HCT116 (cell line): ENCODE data around the gene CDKN2B-AS1. TPM values are rescaled to one million over a fixed set of nuclear protein-coding genes. Genes with fewer than 3 reads are reported as not detected.

ENCODE experiments used
- ATAC-seq: fragments of 200-7000 bp; cut with Tn5 transposase; 2 replicates; pipeline ENCODE4 v1.9.1; 2020; ENCODE audit warnings: mild to moderate bottlenecking, moderate library complexity
- BruUV-seq: library from RNA; stranded (reverse); fragments of 400-500 nt; replicated peaks from 2 replicates; lab custom pipeline; 2021; lab: Mats Ljungman, UMichigan
- CTCF ChIA-PET: fragments of 300-600 bp; sonication (Branson Sonifier 250); formaldehyde crosslinking; loops from one replicate; lab custom pipeline; 2021; ENCODE audit warnings: antibody characterized with exemption; lab: Charles Lee
- POLR2A ChIA-PET: fragments of 300-600, 350-600 bp; sonication (Branson Sonifier 250); formaldehyde crosslinking; loops from one replicate; lab custom pipeline; 2021; ENCODE audit warnings: antibody characterized with exemption; lab: Charles Lee
- RAD21 ChIA-PET, 2 experiments: fragments of 300-600 bp; sonication (Branson Sonifier 250); formaldehyde crosslinking; loops; one replicate each; lab custom pipeline; 2023; ENCODE audit warnings: low total read pairs in 2 of 2; ENCODE audit not compliant: uncharacterized antibody in 2 of 2, unreplicated experiment in 2 of 2, low non-redundant PET in 1 of 2; lab: Charles Lee
- DNase-seq: peaks from one replicate; pipeline ENCODE4 v3.0.0-alpha.2; 2010; ENCODE audit warnings: low read depth, low spot score
- H2AFZ ChIP-seq: fragments of 200-600 bp; shearing (Covaris generic), sonication (generic); 2 replicates; pipeline ENCODE4 v1.6.1; 2017; ENCODE audit warnings: low read depth, mixed run types, mixed read lengths, antibody characterized with exemption, low read length; ENCODE audit not compliant: poor library complexity, severe bottlenecking
- H3K27ac ChIP-seq: 2 replicates; pipeline ENCODE4 v1.5.1; 2012; ENCODE audit warnings: low read depth, low read length
- H3K27me3 ChIP-seq: fragments of 200-600 bp; sonication (generic); 2 replicates; pipeline ENCODE4 v1.6.1; 2016; ENCODE audit warnings: mixed run types, low read length, mixed read lengths; ENCODE audit not compliant: insufficient read depth
- H3K36me3 ChIP-seq, 2 experiments: fragments of 200-500 bp in 1 of 2; fragments of 200-600 bp in 1 of 2; sonication (Bioruptor generic) in 1 of 2; sonication (generic) in 1 of 2; 2 replicates each; pipeline versions ENCODE4 v1.5.1 to v1.6.1; 2014 to 2016; ENCODE audit warnings: low read length in 2 of 2, inconsistent platforms in 1 of 2, mixed read lengths in 1 of 2, mixed run types in 1 of 2; ENCODE audit not compliant: insufficient read depth in 2 of 2, control insufficient read depth in 1 of 2
- H3K4me1 ChIP-seq, 2 experiments: fragments of 200-600 bp in 1 of 2; sonication (generic) in 1 of 2; 2 replicates each; pipeline versions ENCODE4 v1.5.1 to v1.6.1; 2012 to 2017; ENCODE audit warnings: low read length in 2 of 2, inconsistent platforms in 1 of 2, mild to moderate bottlenecking in 1 of 2, mixed read lengths in 1 of 2, mixed run types in 1 of 2, moderate library complexity in 1 of 2; ENCODE audit not compliant: insufficient read depth in 2 of 2, control insufficient read depth in 1 of 2
- H3K4me2 ChIP-seq: fragments of 200-600 bp; sonication (generic); 2 replicates; pipeline ENCODE4 v1.6.1; 2017; ENCODE audit warnings: mixed run types, low read length, mixed read lengths
- H3K4me3 ChIP-seq, 2 experiments: fragments of 200-600 bp in 1 of 2; sonication (generic) in 1 of 2; replicated peaks in 1 of 2; 2 replicates each; pipeline ENCODE4 v1.5.1; 2011 to 2016; ENCODE audit warnings: low read length in 2 of 2, control low read depth in 1 of 2, low read depth in 1 of 2, mild to moderate bottlenecking in 1 of 2, mixed read lengths in 1 of 2, mixed run types in 1 of 2
- H3K79me2 ChIP-seq: fragments of 200-600 bp; sonication (generic); 2 replicates; pipeline ENCODE4 v1.6.1; 2017; ENCODE audit warnings: mild to moderate bottlenecking, mixed run types, low read length, moderate library complexity, mixed read lengths; ENCODE audit not compliant: insufficient read depth
- H3K9ac ChIP-seq: fragments of 200-600 bp; sonication (generic); 2 replicates; pipeline ENCODE4 v1.6.1; 2016; ENCODE audit warnings: low read length, mixed read lengths
- H3K9me2 ChIP-seq: fragments of 200-600 bp; sonication (generic), shearing (Covaris generic); 2 replicates; pipeline ENCODE4 v1.6.1; 2017; ENCODE audit warnings: mixed run types, mild to moderate bottlenecking, moderate library complexity; ENCODE audit not compliant: insufficient read depth
- H3K9me3 ChIP-seq, 2 experiments: fragments of 200-500 bp in 1 of 2; fragments of 200-600 bp in 1 of 2; sonication (Bioruptor generic) in 1 of 2; sonication (generic) in 1 of 2; 2 replicates each; pipeline ENCODE4 v1.6.1; 2014 to 2017; ENCODE audit warnings: low read length in 2 of 2, mixed read lengths in 2 of 2, inconsistent platforms in 1 of 2, low read depth in 1 of 2, mild to moderate bottlenecking in 1 of 2, mixed run types in 1 of 2, moderate library complexity in 1 of 2; ENCODE audit not compliant: control insufficient read depth in 1 of 2, insufficient read depth in 1 of 2
- H4K20me1 ChIP-seq: fragments of 200-600 bp; sonication (generic), shearing (Covaris generic); 2 replicates; pipeline ENCODE4 v1.6.1; 2017; ENCODE audit warnings: mixed run types, mild to moderate bottlenecking, moderate library complexity; ENCODE audit not compliant: insufficient read depth
- CBX3 ChIP-seq: IDR thresholded peaks from 2 replicates; pipeline ENCODE4 v1.6.1; 2012; ENCODE audit warnings: low read depth
- CEBPB ChIP-seq: IDR thresholded peaks from 2 replicates; pipeline ENCODE4 v1.6.1; 2012; ENCODE audit warnings: low read depth
- ELF1 ChIP-seq: IDR thresholded peaks from 2 replicates; pipeline ENCODE4 v1.6.1; 2012; ENCODE audit warnings: low read depth, borderline replicate concordance
- EZH2 ChIP-seq: fragments of 200-600 bp; sonication (generic); IDR thresholded peaks from 2 replicates; pipeline ENCODE4 v1.6.1; 2017; ENCODE audit warnings: antibody characterized with exemption, mixed run types
- EZH2phosphoT487 ChIP-seq: fragments of 200-600 bp; IDR thresholded peaks from 2 replicates; pipeline ENCODE4 v1.6.1; 2018; ENCODE audit warnings: antibody characterized with exemption, borderline replicate concordance
- FOSL1 ChIP-seq: IDR thresholded peaks from 2 replicates; pipeline ENCODE4 v1.6.1; 2012; ENCODE audit warnings: low read depth
- JUND ChIP-seq: IDR thresholded peaks from 2 replicates; pipeline ENCODE4 v1.6.1; 2012
- POLR2A ChIP-seq: IDR thresholded peaks from 2 replicates; pipeline ENCODE4 v1.7.0; 2011; ENCODE audit warnings: borderline replicate concordance; ENCODE audit not compliant: insufficient read depth, insufficient read length; ENCODE audit errors: extremely low read depth
- POLR2AphosphoS5 ChIP-seq: IDR thresholded peaks from 2 replicates; pipeline ENCODE4 v1.6.1; 2011; ENCODE audit warnings: mild to moderate bottlenecking, low read depth, low read length, moderate library complexity
- SIN3A ChIP-seq: IDR thresholded peaks from 2 replicates; pipeline ENCODE4 v1.6.1; 2012; ENCODE audit warnings: low read depth
- SP1 ChIP-seq: IDR thresholded peaks from 2 replicates; pipeline ENCODE4 v1.6.1; 2012; ENCODE audit warnings: low read depth
- SRF ChIP-seq: IDR thresholded peaks from 2 replicates; pipeline ENCODE4 v1.6.1; 2012; ENCODE audit warnings: low read depth
- YY1 ChIP-seq: IDR thresholded peaks from 2 replicates; pipeline ENCODE4 v1.6.1; 2011; ENCODE audit warnings: low read length, low read depth, moderate library complexity, mild to moderate bottlenecking; ENCODE audit not compliant: insufficient replicate concordance; ENCODE audit errors: extremely low read depth
- ZFX ChIP-seq: fragments of 450-650 bp; IDR thresholded peaks from 2 replicates; pipeline ENCODE4 v1.6.1; 2017
- ZNF274 ChIP-seq: fragments of 200-500 bp; sonication (Bioruptor generic); IDR thresholded peaks from 2 replicates; pipeline ENCODE4 v1.6.1; 2014; ENCODE audit warnings: mild to moderate bottlenecking, low read depth, low read length, inconsistent platforms
- intact Hi-C: fragments of 100-400 bp; cut with micrococcal nuclease; formaldehyde crosslinking; loops from 2 replicates; pipeline ENCODE4 v1.10.0; 2022
- total RNA-seq: library from RNA; stranded (reverse); gene quantifications from one replicate; pipeline ENCODE4 v1.2.1, GENCODE V29; 2021; ENCODE audit not compliant: unreplicated experiment
- TF ChIP-seq, protein P1 (sequence below), 3 experiments: fragments of 200-600 bp in 1 of 3; sonication (generic) in 1 of 3; IDR thresholded peaks in 2 of 3; conservative IDR thresholded peaks in 1 of 3; 2 replicates each; pipeline ENCODE4 v1.5.1; 2012 to 2017; ENCODE audit warnings: low read depth in 2 of 3, low read length in 2 of 3, antibody characterized with exemption in 1 of 3, borderline replicate concordance in 1 of 3, control low read depth in 1 of 3, mild to moderate bottlenecking in 1 of 3, mixed read lengths in 1 of 3, mixed run types in 1 of 3, moderate library complexity in 1 of 3; ENCODE audit not compliant: insufficient read depth in 1 of 3
- TF ChIP-seq, protein P2 (sequence below): IDR thresholded peaks from 2 replicates; pipeline ENCODE4 v1.6.1; 2011; ENCODE audit warnings: mild to moderate bottlenecking, low read length, moderate library complexity; ENCODE audit not compliant: insufficient replicate concordance; ENCODE audit errors: extremely low read depth
- TF ChIP-seq, protein P3 (sequence below): IDR thresholded peaks from 2 replicates; pipeline ENCODE4 v1.6.1; 2012
- TF ChIP-seq, protein P4 (sequence below): IDR thresholded peaks from 2 replicates; pipeline ENCODE4 v1.6.1; 2012; ENCODE audit warnings: low read depth

Gene CDKN2B-AS1
- total RNA-seq, 1 experiment from 2014 or later: 1.7 TPM

DNA sequence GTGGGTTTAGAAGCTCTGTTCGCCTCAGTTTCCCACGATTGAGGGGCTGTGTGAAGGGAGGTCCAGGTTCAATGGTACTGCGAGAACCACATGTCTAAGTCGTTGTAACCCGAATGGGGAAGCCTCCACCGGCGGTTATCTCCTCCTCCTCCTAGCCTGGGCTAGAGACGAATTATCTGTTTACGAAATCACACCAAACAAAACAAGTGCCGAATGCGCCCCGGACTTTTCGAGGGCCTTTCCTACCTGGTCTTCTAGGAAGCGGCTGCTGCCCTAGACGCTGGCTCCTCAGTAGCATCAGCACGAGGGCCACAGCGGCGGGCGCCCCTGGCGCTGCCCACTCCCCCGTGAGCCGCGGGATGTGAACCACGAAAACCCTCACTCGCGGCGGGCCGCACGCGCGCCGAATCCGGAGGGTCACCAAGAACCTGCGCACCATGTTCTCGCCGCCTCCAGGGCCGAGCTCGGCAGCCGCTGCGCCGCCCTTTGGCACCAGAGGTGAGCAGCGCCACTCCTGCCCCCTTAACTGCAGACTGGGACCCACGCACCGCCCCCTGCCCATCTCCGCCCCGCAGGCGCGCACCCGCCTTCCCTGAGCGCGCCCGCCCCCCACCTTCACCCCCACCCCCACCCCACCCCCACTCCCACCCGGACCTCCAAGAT, 567 bp upstream of the CDKN2B-AS1 start, which contains the start of gene CDKN2A:
CDKN2A (minus strand) TSS at position 500 of the 663 bp plus-strand sequence.
- intact Hi-C loops: no loop called here
- DNase-seq: no peak
- BruUV-seq: no TSS peak
- ChIA-PET POLR2A (interaction anchor here (0.6 to 1.4 kb wide), 3 partner anchors 15 to 412 kb away, joined by 3 to 4 read pairs (median 4); partner anchors contain the start of gene CDKN2B), RAD21 (interaction anchor here in 1 of 2 experiments (0.7 kb wide), 1 partner anchor 34 kb away, joined by 4 read pairs; no protein-coding TSS in a partner anchor), CTCF (interaction anchor here (1.1 to 3.2 kb wide), 4 partner anchors 15 to 250 kb away, joined by 3 to 36 read pairs (median 4); partner anchors contain the start of gene CDKN2B)
- peak within 1 kb of the TSS; percentile 91 for H3K4me2 ChIP-seq
- H3K9me2 ChIP-seq: no peaks in the 10 kb centered on the region
- H3K79me2 ChIP-seq: peaks cover 66% of the 10 kb centered on the region
- peak within 1 kb of the TSS; percentile 69 for H2AFZ ChIP-seq
- H3K9me3 ChIP-seq: no peaks in the 10 kb centered on the region
- no peaks in the 10 kb centered on the region for H3K27me3 ChIP-seq
- peak within 1 kb of the TSS; percentile 89 for H3K27ac ChIP-seq
- H3K4me3 ChIP-seq: peak within 1 kb of the TSS; percentile 79 to 81
- H3K9ac ChIP-seq: peak within 1 kb of the TSS; percentile 86
- H3K4me1 ChIP-seq: peaks cover 4 to 19% of the 10 kb centered on the region in 2 experiments; a peak in 3 of 4 replicates
- no peaks in the 10 kb centered on the region for H3K36me3 ChIP-seq
- peak; percentile 57 for ATAC-seq
- no peaks in the 10 kb centered on the region for H4K20me1 ChIP-seq
- TF ChIP-seq JUND: no peak
- TF ChIP-seq CEBPB: no peak
- TF ChIP-seq ZNF274: no peak
- peak; percentile 52; the same call in 1 of the 2 replicates for TF ChIP-seq POLR2AphosphoS5
- no peak for TF ChIP-seq EZH2
- TF ChIP-seq, protein P1, sequence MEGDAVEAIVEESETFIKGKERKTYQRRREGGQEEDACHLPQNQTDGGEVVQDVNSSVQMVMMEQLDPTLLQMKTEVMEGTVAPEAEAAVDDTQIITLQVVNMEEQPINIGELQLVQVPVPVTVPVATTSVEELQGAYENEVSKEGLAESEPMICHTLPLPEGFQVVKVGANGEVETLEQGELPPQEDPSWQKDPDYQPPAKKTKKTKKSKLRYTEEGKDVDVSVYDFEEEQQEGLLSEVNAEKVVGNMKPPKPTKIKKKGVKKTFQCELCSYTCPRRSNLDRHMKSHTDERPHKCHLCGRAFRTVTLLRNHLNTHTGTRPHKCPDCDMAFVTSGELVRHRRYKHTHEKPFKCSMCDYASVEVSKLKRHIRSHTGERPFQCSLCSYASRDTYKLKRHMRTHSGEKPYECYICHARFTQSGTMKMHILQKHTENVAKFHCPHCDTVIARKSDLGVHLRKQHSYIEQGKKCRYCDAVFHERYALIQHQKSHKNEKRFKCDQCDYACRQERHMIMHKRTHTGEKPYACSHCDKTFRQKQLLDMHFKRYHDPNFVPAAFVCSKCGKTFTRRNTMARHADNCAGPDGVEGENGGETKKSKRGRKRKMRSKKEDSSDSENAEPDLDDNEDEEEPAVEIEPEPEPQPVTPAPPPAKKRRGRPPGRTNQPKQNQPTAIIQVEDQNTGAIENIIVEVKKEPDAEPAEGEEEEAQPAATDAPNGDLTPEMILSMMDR (IDR thresholded peaks at IDR 0.05 in 2 of 3, conservative IDR thresholded peaks at IDR 0.05 in 1 of 3; ENCODE audit: borderline replicate concordance in 1 of 3, insufficient read depth in 1 of 3, low read depth in 2 of 3, low read length in 2 of 3): no peak
- TF ChIP-seq, protein P2, sequence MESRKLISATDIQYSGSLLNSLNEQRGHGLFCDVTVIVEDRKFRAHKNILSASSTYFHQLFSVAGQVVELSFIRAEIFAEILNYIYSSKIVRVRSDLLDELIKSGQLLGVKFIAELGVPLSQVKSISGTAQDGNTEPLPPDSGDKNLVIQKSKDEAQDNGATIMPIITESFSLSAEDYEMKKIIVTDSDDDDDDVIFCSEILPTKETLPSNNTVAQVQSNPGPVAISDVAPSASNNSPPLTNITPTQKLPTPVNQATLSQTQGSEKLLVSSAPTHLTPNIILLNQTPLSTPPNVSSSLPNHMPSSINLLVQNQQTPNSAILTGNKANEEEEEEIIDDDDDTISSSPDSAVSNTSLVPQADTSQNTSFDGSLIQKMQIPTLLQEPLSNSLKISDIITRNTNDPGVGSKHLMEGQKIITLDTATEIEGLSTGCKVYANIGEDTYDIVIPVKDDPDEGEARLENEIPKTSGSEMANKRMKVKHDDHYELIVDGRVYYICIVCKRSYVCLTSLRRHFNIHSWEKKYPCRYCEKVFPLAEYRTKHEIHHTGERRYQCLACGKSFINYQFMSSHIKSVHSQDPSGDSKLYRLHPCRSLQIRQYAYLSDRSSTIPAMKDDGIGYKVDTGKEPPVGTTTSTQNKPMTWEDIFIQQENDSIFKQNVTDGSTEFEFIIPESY: peak; percentile 13
- TF ChIP-seq, protein P3, sequence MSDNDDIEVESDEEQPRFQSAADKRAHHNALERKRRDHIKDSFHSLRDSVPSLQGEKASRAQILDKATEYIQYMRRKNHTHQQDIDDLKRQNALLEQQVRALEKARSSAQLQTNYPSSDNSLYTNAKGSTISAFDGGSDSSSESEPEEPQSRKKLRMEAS: no peak
- TF ChIP-seq, protein P4, sequence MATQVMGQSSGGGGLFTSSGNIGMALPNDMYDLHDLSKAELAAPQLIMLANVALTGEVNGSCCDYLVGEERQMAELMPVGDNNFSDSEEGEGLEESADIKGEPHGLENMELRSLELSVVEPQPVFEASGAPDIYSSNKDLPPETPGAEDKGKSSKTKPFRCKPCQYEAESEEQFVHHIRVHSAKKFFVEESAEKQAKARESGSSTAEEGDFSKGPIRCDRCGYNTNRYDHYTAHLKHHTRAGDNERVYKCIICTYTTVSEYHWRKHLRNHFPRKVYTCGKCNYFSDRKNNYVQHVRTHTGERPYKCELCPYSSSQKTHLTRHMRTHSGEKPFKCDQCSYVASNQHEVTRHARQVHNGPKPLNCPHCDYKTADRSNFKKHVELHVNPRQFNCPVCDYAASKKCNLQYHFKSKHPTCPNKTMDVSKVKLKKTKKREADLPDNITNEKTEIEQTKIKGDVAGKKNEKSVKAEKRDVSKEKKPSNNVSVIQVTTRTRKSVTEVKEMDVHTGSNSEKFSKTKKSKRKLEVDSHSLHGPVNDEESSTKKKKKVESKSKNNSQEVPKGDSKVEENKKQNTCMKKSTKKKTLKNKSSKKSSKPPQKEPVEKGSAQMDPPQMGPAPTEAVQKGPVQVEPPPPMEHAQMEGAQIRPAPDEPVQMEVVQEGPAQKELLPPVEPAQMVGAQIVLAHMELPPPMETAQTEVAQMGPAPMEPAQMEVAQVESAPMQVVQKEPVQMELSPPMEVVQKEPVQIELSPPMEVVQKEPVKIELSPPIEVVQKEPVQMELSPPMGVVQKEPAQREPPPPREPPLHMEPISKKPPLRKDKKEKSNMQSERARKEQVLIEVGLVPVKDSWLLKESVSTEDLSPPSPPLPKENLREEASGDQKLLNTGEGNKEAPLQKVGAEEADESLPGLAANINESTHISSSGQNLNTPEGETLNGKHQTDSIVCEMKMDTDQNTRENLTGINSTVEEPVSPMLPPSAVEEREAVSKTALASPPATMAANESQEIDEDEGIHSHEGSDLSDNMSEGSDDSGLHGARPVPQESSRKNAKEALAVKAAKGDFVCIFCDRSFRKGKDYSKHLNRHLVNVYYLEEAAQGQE: no peak
- no peak for TF ChIP-seq YY1
- no peak for TF ChIP-seq FOSL1
- no peak for TF ChIP-seq CBX3
- no peak for TF ChIP-seq SRF
- TF ChIP-seq POLR2A: peak; percentile 66
- TF ChIP-seq ELF1: no peak
- no peak for TF ChIP-seq SP1
- peak; percentile 34; the same call in 1 of the 2 replicates for TF ChIP-seq ZFX
- no peak; the same call in 1 of the 2 replicates for TF ChIP-seq SIN3A
- no peak for TF ChIP-seq EZH2phosphoT487
